Stimulated activated CD4-positive, alpha-beta T cell treated with anti-CD3 and anti-CD28 coated beads, Interleukin-2, amount 100 ng/mL, for 48 hours (primary cell): Measurements from ENCODE around the gene LGMN.
"Not testable (repeated sequence)": the region's sequence is repeated elsewhere in the genome, so short reads cannot be mapped to it uniquely, and the experiment has no call there.

Experiments used
- DNase-seq, 2 donors: peaks; one replicate each; pipeline ENCODE4 v3.0.0-alpha.2; 2020

Gene LGMN

GRCh38 chr14:92748259-92749016 is at the start of gene LGMN:
Gene LGMN, minus strand, starts transcription at chr14:92748627. Its CDS starts 15,841 bp downstream, at chr14:92732786.
- DNase-seq = peak; percentile 67 to 71

DNA sequence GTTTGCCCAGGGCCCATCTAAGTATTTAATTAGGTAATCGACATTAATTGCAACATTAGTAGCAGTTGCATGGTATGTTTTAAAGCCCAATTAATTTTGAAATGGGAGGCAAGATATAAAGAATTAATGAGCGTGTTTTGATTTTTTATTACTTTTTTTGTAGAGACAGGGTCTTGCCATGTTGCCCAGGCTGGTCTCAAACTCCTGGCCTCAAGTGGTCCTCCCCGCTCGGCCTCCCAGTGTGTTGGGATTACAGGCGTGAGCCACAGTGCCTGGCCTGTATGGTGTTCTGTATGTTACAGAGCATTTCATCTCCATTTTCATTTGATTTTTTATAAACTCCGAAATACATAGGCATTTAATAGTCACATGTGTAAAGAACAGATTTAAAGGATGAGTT is 46.5 kb upstream of the LGMN start:
- DNase-seq = no peak

GRCh38 chr14:92794547-92794941 is 46.1 kb upstream of the LGMN start:
- DNase-seq = no peak

DNA sequence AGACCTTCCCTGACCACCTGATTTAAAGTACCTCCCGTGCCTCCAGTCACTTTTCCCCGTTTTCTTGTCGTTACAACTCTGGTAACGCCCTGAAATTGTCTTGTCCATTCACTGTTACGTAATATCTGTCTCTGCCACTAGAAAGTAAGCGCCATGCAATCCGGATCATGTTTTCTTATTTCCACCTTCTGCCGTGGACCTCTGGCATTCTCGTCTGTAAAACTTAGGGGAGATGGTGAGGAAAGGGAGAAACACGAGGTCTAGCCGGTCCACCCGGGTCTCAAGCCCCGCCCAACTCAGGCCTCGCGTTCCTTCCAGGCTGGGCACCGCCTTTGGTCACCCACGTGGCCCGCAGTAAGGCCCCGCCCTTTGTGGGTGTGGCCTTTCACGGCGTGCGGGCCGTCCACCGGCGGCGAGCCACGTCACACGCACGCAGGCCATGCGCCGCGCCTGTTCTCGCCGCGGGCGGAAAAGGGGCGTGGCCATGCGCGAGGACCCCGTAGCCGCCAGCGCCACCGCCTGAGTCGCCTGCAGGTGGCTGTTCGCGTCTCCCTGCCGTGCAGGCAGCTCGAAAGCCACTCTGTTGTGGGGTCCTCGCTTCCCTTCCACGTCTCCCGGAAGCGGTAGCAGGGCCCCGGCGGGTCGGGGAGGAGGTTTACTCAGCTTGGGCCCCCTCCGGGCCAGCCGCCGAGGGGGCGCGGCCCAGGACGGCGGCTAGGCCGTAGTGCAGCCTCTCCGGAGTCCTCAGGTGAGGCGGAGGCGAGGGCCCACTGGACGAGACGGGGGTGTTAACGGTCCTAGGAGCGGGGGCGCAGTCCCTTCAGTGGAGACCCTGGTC is 45.5 kb upstream of the LGMN start, which contains the start of gene GOLGA5:
GOLGA5 (plus strand) TSS at position 597 of the 838 bp plus-strand sequence. CDS start 3,133 bp downstream, outside the sequence.
- peak; percentile 96 to 99 for DNase-seq

GRCh38 chr14:92792885-92793284 is 44.5 kb upstream of the LGMN start:
- no peak for DNase-seq

DNA sequence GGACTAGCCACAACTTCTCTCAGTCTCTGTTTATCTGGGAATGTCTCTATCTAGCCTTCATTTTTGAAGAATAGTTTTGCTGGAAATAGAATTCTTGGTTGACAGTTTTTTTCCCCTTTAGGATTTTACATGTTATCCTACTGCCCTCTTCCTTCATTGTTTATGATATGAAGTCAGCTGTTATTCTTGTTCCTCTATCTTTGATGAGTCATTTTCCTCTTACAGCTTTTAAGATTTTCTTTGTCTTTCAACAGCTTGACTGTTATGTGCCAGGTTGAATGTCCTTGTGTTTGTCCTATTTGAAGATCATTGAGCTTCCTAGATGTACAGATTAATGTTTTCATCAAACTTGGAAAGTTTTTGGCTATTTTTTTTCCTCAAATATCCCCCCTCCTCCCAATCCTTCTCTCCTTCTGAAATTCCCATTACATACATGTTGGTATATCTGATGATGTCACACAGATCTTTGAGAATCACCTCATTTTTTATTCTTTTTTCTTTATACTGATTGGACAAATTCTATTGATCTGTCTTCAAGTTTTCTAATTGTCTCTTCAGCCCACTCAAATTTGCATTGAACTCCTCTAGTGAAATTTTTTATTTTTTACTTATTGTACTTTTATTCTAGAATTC is 41.1 kb upstream of the LGMN start:
- no peak for DNase-seq

GRCh38 chr14:92787554-92787953 is 39.1 kb upstream of the LGMN start:
- DNase-seq = no peak

DNA sequence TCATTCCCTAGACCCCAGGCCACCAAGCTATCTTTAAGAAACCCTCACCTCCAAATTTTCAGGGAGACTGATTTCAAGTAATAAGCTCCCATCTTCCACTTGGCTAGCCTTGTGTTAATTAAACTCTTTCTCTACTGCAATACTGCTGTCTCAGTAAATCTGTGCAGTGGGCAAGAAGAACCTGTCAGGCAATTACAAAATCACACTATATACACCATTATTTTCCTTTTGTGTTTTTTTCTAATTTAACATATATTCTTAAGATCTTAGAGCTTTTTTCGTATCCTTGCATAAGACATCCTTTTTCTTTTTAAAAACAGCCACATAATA is 38.0 kb upstream of the LGMN start:
- no peak for DNase-seq

GRCh38 chr14:92785667-92786426 is 37.4 kb upstream of the LGMN start:
- no peak for DNase-seq

- DNase-seq = peak in 1 of 2 donors; percentile 30
These were observed 35.5 kb upstream of the LGMN start for GRCh38 chr14:92783813-92784431.

- DNase-seq = no peak
These were observed 32.9 kb upstream of the LGMN start for GRCh38 chr14:92781350-92781749.

GRCh38 chr14:92780444-92781232 is 32.2 kb upstream of the LGMN start:
- DNase-seq = no peak

DNA sequence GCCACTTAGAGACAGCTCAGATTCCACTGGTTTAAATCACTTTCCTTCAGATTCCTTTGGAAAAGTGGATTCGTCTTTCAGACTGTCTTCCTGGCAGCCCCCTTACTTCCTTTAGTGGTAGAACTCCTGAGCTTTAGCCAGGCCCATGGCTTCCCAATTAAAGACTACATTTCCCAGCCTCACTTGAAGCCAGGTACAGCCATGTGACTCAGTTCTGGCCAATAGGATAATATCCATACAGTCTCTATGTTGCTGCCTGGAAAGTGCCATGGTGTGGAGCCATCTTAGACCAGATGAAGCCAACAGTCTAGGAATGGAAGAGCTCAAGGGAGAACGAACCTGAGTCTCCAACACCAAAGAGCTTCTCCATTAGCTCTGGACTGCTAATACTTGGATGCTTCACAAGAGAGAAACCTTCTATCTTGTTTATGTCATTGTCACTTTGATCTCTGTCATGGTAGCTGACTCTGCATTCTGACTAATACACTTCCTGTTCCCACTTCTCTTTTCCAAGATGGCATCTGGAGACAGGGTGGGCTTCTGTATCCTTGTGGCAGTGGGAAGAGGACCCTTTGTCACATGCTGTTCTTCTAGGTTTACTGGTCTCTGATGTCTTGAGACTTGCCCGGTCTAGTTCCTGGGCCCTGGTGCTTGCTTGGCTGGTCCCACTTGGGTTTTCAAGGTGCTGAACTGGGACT is 30.6 kb upstream of the LGMN start:
- not testable (repeated sequence) for DNase-seq

- DNase-seq = not testable (repeated sequence)
These were observed 26.9 kb upstream of the LGMN start for GRCh38 chr14:92775292-92775691.

GRCh38 chr14:92774572-92774971 is 26.1 kb upstream of the LGMN start:
- no peak for DNase-seq

- DNase-seq = no peak
These were observed 22.1 kb upstream of the LGMN start for GRCh38 chr14:92770484-92770883.

DNA sequence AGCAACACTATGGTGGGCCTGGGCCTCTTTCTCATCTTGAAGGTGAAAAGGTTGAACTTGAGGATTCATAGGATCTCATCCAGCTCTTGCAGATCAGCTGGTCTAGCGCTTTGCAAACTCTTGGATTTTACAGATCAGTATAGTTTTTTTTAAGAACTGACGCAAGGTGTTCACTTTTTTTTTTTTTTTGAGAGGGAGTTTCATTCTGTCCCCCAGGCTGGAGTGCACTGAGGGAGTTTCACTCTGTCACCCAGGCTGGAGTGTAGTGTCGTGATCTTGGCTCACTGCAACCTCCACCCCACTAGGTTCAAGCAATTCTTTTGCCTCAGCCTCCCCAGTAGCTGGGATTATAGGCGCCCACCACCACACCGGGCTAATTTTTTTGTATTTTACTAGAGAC is 20.4 kb upstream of the LGMN start:
- DNase-seq = no peak

- DNase-seq = peak in 1 of 2 donors; percentile 27
These were observed 19.8 kb upstream of the LGMN start for GRCh38 chr14:92768236-92768635.

GRCh38 chr14:92763666-92764631 is 15.5 kb upstream of the LGMN start:
- DNase-seq = not testable (repeated sequence)

- no peak for DNase-seq
These were observed 12.0 kb upstream of the LGMN start for GRCh38 chr14:92760524-92760805.
